HepG2 (cell line): ENCODE data around the gene RHBG. TPM values are rescaled to one million over a fixed set of nuclear protein-coding genes. Genes with fewer than 3 reads are reported as not detected.

Source experiments
- ATAC-seq: fragments of 200-7000 bp; cut with Tn5 transposase; 3 replicates; pipeline ENCODE4 v1.9.1; 2020; ENCODE audit warnings: mild to moderate bottlenecking, moderate library complexity
- BruUV-seq: library from RNA; stranded (reverse); fragments of 400-500 nt; replicated peaks from 2 replicates; lab custom pipeline; 2021; lab: Mats Ljungman, UMichigan
- CTCF ChIA-PET: fragments of 300-600 bp; formaldehyde crosslinking; extraction: SDS; loops from one replicate; lab custom pipeline; 2021; ENCODE audit warnings: low total read pairs, inconsistent platforms, low intra/inter-chr PET ratio; lab: Yijun Ruan, JAX
- POLR2A ChIA-PET: fragments of 350-600 bp; sonication (Branson Sonifier 250); formaldehyde crosslinking; loops from one replicate; lab custom pipeline; 2020; ENCODE audit warnings: antibody characterized with exemption, inconsistent platforms; lab: Yijun Ruan, JAX
- DNase-seq: peaks from one replicate; pipeline ENCODE4 v3.0.0-alpha.2; 2015; ENCODE audit warnings: low spot score
- FAIRE-seq: peaks from 3 replicates; lab custom pipeline; 2011; peaks lifted over from hg19 to GRCh38; lab: Jason Lieb, UNC
- H2AFZ ChIP-seq: one replicate; pipeline ENCODE4 v1.6.1; 2011; ENCODE audit warnings: low read length, inconsistent platforms
- H3K27ac ChIP-seq: fragments of 300-600 bp; 3 replicates; pipeline ENCODE4 v1.8.0; 2011; ENCODE audit warnings: mixed run types, mild to moderate bottlenecking, mixed read lengths, low read length, inconsistent platforms; ENCODE audit not compliant: insufficient read depth; ENCODE audit errors: extremely low read length
- H3K27me3 ChIP-seq, 2 experiments: fragments of 200-600 bp in 1 of 2; 2 replicates in 1 of 2; 3 replicates in 1 of 2; pipeline versions ENCODE4 v1.6.0 to v1.8.0; 2011; ENCODE audit warnings: low read length in 2 of 2, mild to moderate bottlenecking in 2 of 2, moderate library complexity in 2 of 2, inconsistent platforms in 1 of 2; ENCODE audit not compliant: insufficient read depth in 2 of 2, control insufficient read depth in 1 of 2
- H3K36me3 ChIP-seq, 2 experiments: fragments of 200-600 bp in 1 of 2; replicated peaks in 1 of 2; 2 replicates in 1 of 2; 3 replicates in 1 of 2; pipeline versions ENCODE4 v1.5.1 to v1.8.0; 2011; ENCODE audit warnings: low read length in 2 of 2, inconsistent platforms in 1 of 2; ENCODE audit not compliant: insufficient read depth in 2 of 2, control insufficient read depth in 1 of 2
- H3K4me1 ChIP-seq: 2 replicates; pipeline ENCODE4 v1.5.1; 2012; ENCODE audit warnings: low read length, inconsistent platforms; ENCODE audit not compliant: insufficient read depth
- H3K4me2 ChIP-seq: 2 replicates; pipeline ENCODE4 v1.6.0; 2011; ENCODE audit warnings: low read depth, low read length, inconsistent platforms
- H3K4me3 ChIP-seq, 3 experiments: fragments of 200-600 bp in 1 of 3; sonication (generic), shearing (Covaris generic) in 1 of 3; replicated peaks in 1 of 3; 2 replicates each; pipeline ENCODE4 v1.5.1; 2011 to 2016; ENCODE audit warnings: low read length in 3 of 3, inconsistent platforms in 2 of 3, low read depth in 2 of 3, mild to moderate bottlenecking in 2 of 3, control low read depth in 1 of 3, mixed read lengths in 1 of 3; ENCODE audit not compliant: insufficient read depth in 1 of 3
- H3K79me2 ChIP-seq: one replicate; pipeline ENCODE4 v1.6.1; 2011; ENCODE audit warnings: low read length, inconsistent platforms; ENCODE audit not compliant: insufficient read depth
- H3K9ac ChIP-seq: 2 replicates; pipeline ENCODE4 v1.6.0; 2011; ENCODE audit warnings: mild to moderate bottlenecking, low read depth, low read length, inconsistent platforms; ENCODE audit not compliant: insufficient read depth
- H3K9me3 ChIP-seq: 2 replicates; pipeline ENCODE4 v1.5.1; 2012; ENCODE audit warnings: mild to moderate bottlenecking, low read length
- H4K20me1 ChIP-seq: 2 replicates; pipeline ENCODE4 v1.6.0; 2011; ENCODE audit warnings: inconsistent platforms, mild to moderate bottlenecking, low read length, moderate library complexity; ENCODE audit not compliant: insufficient read depth
- DZIP1 ChIP-seq: sonication (generic); formaldehyde crosslinking; IDR thresholded peaks from 2 replicates; pipeline ENCODE4 v1.5.0; 2020; ENCODE audit warnings: mild to moderate bottlenecking, missing genetic modification reagents
- KMT2A ChIP-seq: sonication (generic); formaldehyde crosslinking; IDR thresholded peaks from 2 replicates; pipeline ENCODE4 v1.4.0; 2020; ENCODE audit warnings: missing genetic modification reagents
- PHF8 ChIP-seq: sonication (generic); formaldehyde crosslinking; IDR thresholded peaks from 2 replicates; pipeline ENCODE4 v1.5.0; 2020; ENCODE audit warnings: missing genetic modification reagents
- SKI ChIP-seq: fragments of 450-650 bp; IDR thresholded peaks from one replicate; pipeline ENCODE4 v1.6.1; 2018; ENCODE audit warnings: mild to moderate bottlenecking; ENCODE audit not compliant: partially characterized antibody
- SMARCC2 ChIP-seq: fragments of 450-650 bp; IDR thresholded peaks from 2 replicates; pipeline ENCODE4 v1.6.1; 2017; ENCODE audit warnings: antibody characterized with exemption, mild to moderate bottlenecking
- SPEN ChIP-seq: sonication (generic); formaldehyde crosslinking; IDR thresholded peaks from 2 replicates; pipeline ENCODE4 v1.5.1; 2020; ENCODE audit warnings: low read depth, mild to moderate bottlenecking, missing genetic modification reagents
- ZNF17 ChIP-seq: sonication (generic); formaldehyde crosslinking; IDR thresholded peaks from 2 replicates; pipeline ENCODE4 v1.5.0; 2020; ENCODE audit warnings: mild to moderate bottlenecking, missing genetic modification reagents
- ZNF263 ChIP-seq: sonication (generic); formaldehyde crosslinking; IDR thresholded peaks from 2 replicates; pipeline ENCODE4 v1.4.0; 2020; ENCODE audit warnings: missing genetic modification reagents
- ZNF34 ChIP-seq: sonication (generic); formaldehyde crosslinking; IDR thresholded peaks from 2 replicates; pipeline ENCODE4 v1.4.0; 2020; ENCODE audit warnings: mild to moderate bottlenecking, missing genetic modification reagents, borderline replicate concordance
- ZNF446 ChIP-seq: sonication (generic); formaldehyde crosslinking; IDR thresholded peaks from 2 replicates; pipeline ENCODE4 v1.5.0; 2020; ENCODE audit warnings: mild to moderate bottlenecking, missing genetic modification reagents
- ZNF574 ChIP-seq: sonication (generic); formaldehyde crosslinking; IDR thresholded peaks from 2 replicates; pipeline ENCODE4 v1.4.0; 2020; ENCODE audit warnings: missing genetic modification reagents
- ZNF841 ChIP-seq: sonication (generic); formaldehyde crosslinking; IDR thresholded peaks from 2 replicates; pipeline ENCODE4 v1.8.1; 2023; ENCODE audit warnings: missing genetic modification reagents, borderline replicate concordance
- WGBS: methylation state at CpG from one replicate; pipeline ENCODE4 v1.1.6; 2017; ENCODE audit warnings: low lambda C conversion rate; 5-methylcytosine and 5-hydroxymethylcytosine counted together
- in situ Hi-C: cut with HindIII; loops from 2 replicates; pipeline ENCODE4 v1.10.0; 2017; ENCODE audit warnings: low pct_unique_long_range_greater_than_20kb; ENCODE audit not compliant: extremely low pct_ligation_motif_present
- intact Hi-C: fragments of 100-400 bp; cut with micrococcal nuclease; formaldehyde crosslinking; loops from one replicate; pipeline ENCODE4 v1.10.0; 2022; ENCODE audit not compliant: unreplicated experiment
- polyA plus RNA-seq, 8 experiments: library from polyadenylated mRNA; depleted of rRNA in 3 of 8; stranded (reverse) in 7 of 8; unstranded in 1 of 8; fragments of >200 nt; fragmentation: Illumina TruSeq in 4 of 8; extraction: Trizol in 4 of 8; gene quantifications; 2 replicates each; pipeline versions ENCODE4 v1.2.1 to v1.2.3, GENCODE V29; 2011 to 2016; ENCODE audit warnings: low read depth in 4 of 8, missing spikeins in 1 of 8, mixed read lengths in 1 of 8; ENCODE audit not compliant: insufficient read depth in 1 of 8
- total RNA-seq, 5 experiments: library from RNA; depleted of rRNA; stranded (reverse); fragments of >200 nt; fragmentation: Illumina TruSeq; extraction: Trizol; gene quantifications; 2 replicates each; pipeline ENCODE4 v1.2.3, GENCODE V29; 2016; ENCODE audit warnings: low read depth in 1 of 5
- TF ChIP-seq, protein P1 (sequence below): sonication (generic); formaldehyde crosslinking; IDR thresholded peaks from 2 replicates; pipeline ENCODE4 v1.9.0; 2022; ENCODE audit warnings: low read depth, missing genetic modification reagents
- TF ChIP-seq, protein P2 (sequence below): sonication (generic); formaldehyde crosslinking; IDR thresholded peaks from 2 replicates; pipeline ENCODE4 v1.4.0; 2020; ENCODE audit warnings: missing genetic modification reagents
- TF ChIP-seq, protein P3 (sequence below): IDR thresholded peaks from 2 replicates; pipeline ENCODE4 v1.6.1; 2018; ENCODE audit warnings: missing genetic modification reagents

Gene RHBG
- total and polyA plus RNA-seq, 2 of the 13 experiments (the other 11 are each of a cell fraction or from before 2014, with no cell fraction given), result 61.8 to 73.5 TPM

GRCh38 chr1:156401681-156402081, 32.7 kb downstream of the RHBG start:
- H3K79me2 ChIP-seq, result no peaks in the 10 kb centered on the region
- no peak overlapping the region for H3K27ac ChIP-seq
- H3K4me3 ChIP-seq, result no peak overlapping the region
- H3K9ac ChIP-seq, result no peak overlapping the region
- POLR2A ChIA-PET, result no interaction called here
- no peaks in the 10 kb centered on the region for H3K4me1 ChIP-seq
- peaks cover 15 to 48% of the 10 kb centered on the region in 2 experiments; a peak in 4 of 5 replicates for H3K27me3 ChIP-seq
- intact Hi-C loops (no loop called here), in situ Hi-C loops (no loop called here)
- no peak overlapping the region for H2AFZ ChIP-seq
- BruUV-seq, result no TSS peak
- DNase-seq, result no peak
- no peak for FAIRE-seq
- no peak overlapping the region for H3K4me2 ChIP-seq
- no peaks in the 10 kb centered on the region for H4K20me1 ChIP-seq
- CTCF ChIA-PET, result no interaction called here
- H3K9me3 ChIP-seq, result no peaks in the 10 kb centered on the region
- no peaks in the 10 kb centered on the region for H3K36me3 ChIP-seq
- no peak for ATAC-seq
- 22% methylated on average over 3 of the region's 3 CpGs for WGBS
- no peak for TF ChIP-seq SPEN (CRISPR knock-in tag)
- TF ChIP-seq, protein P1, sequence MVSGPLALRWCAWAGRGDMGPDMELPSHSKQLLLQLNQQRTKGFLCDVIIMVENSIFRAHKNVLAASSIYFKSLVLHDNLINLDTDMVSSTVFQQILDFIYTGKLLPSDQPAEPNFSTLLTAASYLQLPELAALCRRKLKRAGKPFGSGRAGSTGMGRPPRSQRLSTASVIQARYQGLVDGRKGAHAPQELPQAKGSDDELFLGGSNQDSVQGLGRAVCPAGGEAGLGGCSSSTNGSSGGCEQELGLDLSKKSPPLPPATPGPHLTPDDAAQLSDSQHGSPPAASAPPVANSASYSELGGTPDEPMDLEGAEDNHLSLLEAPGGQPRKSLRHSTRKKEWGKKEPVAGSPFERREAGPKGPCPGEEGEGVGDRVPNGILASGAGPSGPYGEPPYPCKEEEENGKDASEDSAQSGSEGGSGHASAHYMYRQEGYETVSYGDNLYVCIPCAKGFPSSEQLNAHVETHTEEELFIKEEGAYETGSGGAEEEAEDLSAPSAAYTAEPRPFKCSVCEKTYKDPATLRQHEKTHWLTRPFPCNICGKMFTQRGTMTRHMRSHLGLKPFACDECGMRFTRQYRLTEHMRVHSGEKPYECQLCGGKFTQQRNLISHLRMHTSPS, result no peak
- TF ChIP-seq, protein P2, sequence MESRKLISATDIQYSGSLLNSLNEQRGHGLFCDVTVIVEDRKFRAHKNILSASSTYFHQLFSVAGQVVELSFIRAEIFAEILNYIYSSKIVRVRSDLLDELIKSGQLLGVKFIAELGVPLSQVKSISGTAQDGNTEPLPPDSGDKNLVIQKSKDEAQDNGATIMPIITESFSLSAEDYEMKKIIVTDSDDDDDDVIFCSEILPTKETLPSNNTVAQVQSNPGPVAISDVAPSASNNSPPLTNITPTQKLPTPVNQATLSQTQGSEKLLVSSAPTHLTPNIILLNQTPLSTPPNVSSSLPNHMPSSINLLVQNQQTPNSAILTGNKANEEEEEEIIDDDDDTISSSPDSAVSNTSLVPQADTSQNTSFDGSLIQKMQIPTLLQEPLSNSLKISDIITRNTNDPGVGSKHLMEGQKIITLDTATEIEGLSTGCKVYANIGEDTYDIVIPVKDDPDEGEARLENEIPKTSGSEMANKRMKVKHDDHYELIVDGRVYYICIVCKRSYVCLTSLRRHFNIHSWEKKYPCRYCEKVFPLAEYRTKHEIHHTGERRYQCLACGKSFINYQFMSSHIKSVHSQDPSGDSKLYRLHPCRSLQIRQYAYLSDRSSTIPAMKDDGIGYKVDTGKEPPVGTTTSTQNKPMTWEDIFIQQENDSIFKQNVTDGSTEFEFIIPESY (CRISPR knock-in tag), result no peak
- no peak for TF ChIP-seq ZNF574 (CRISPR knock-in tag)
- TF ChIP-seq ZNF263 (CRISPR knock-in tag), result no peak
- no peak for TF ChIP-seq ZNF841
- TF ChIP-seq PHF8 (CRISPR knock-in tag), result no peak
- TF ChIP-seq ZNF34 (CRISPR knock-in tag), result no peak
- no peak for TF ChIP-seq DZIP1
- TF ChIP-seq, protein P3, sequence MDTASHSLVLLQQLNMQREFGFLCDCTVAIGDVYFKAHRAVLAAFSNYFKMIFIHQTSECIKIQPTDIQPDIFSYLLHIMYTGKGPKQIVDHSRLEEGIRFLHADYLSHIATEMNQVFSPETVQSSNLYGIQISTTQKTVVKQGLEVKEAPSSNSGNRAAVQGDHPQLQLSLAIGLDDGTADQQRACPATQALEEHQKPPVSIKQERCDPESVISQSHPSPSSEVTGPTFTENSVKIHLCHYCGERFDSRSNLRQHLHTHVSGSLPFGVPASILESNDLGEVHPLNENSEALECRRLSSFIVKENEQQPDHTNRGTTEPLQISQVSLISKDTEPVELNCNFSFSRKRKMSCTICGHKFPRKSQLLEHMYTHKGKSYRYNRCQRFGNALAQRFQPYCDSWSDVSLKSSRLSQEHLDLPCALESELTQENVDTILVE (CRISPR knock-in tag), result no peak
- no peak for TF ChIP-seq ZNF446 (CRISPR knock-in tag)
- no peak for TF ChIP-seq ZNF17 (CRISPR knock-in tag)
- no peak for TF ChIP-seq KMT2A
- no peak for TF ChIP-seq SMARCC2
- no peak for TF ChIP-seq SKI
